Spleen (tissue), 11 donors: ENCODE data around the gene SLC7A14. TPM values are rescaled to one million over a fixed set of nuclear protein-coding genes. Genes with fewer than 3 reads are reported as not detected.

Experiments used
- DNase-seq: peaks from one replicate; pipeline ENCODE4 v3.0.0-alpha.2; 2020
- H3K27ac ChIP-seq, 8 donors: fragments of 200-600 bp; sonication (generic) in 7 of 8; 1 replicate in 4 of 8; 2 replicates in 4 of 8; pipeline versions ENCODE4 v1.5.0 to v1.8.0; 2016 to 2021; ENCODE audit warnings: inconsistent platforms in 4 of 8, mild to moderate bottlenecking in 4 of 8, moderate library complexity in 1 of 8
- H3K27me3 ChIP-seq, 7 donors: fragments of 200-600 bp; sonication (generic) in 6 of 7; replicated peaks in 1 of 7; 1 replicate in 4 of 7; 2 replicates in 3 of 7; pipeline versions ENCODE4 v1.5.0 to v1.8.0; 2016 to 2021; ENCODE audit warnings: inconsistent platforms in 3 of 7, mild to moderate bottlenecking in 1 of 7
- H3K36me3 ChIP-seq, 6 donors: fragments of 200-600 bp; sonication (generic) in 5 of 6; 1 replicate in 4 of 6; 2 replicates in 2 of 6; pipeline versions ENCODE4 v1.5.0 to v1.8.0; 2016 to 2021; ENCODE audit warnings: inconsistent platforms in 2 of 6
- H3K4me1 ChIP-seq, 6 donors: fragments of 200-600 bp; sonication (generic) in 5 of 6; 1 replicate in 3 of 6; 2 replicates in 3 of 6; pipeline versions ENCODE4 v1.5.0 to v1.8.0; 2016 to 2021; ENCODE audit warnings: inconsistent platforms in 3 of 6
- H3K4me3 ChIP-seq, 8 donors: fragments of 200-600 bp; sonication (generic) in 7 of 8; 1 replicate in 4 of 8; 2 replicates in 4 of 8; pipeline versions ENCODE4 v1.5.0 to v1.8.0; 2016 to 2021; ENCODE audit warnings: inconsistent platforms in 4 of 8, mild to moderate bottlenecking in 4 of 8, moderate library complexity in 2 of 8
- H3K9me3 ChIP-seq, 8 donors: fragments of 200-600 bp; sonication (generic) in 7 of 8; 1 replicate in 4 of 8; 2 replicates in 4 of 8; pipeline versions ENCODE4 v1.5.0 to v1.8.0; 2016 to 2021; ENCODE audit warnings: inconsistent platforms in 4 of 8
- CTCF ChIP-seq, 11 experiments: fragments of 200-600 bp in 7 of 11; fragments of 450-650 bp in 4 of 11; sonication (generic) in 4 of 11; IDR thresholded peaks in 8 of 11; conservative IDR thresholded peaks in 3 of 11; 1 replicate in 7 of 11; 2 replicates in 4 of 11; pipeline versions ENCODE4 v1.4.0 to v1.8.0; 2016 to 2021; ENCODE audit warnings: antibody characterized with exemption in 11 of 11, inconsistent platforms in 4 of 11, mild to moderate bottlenecking in 1 of 11
- POLR2A ChIP-seq, 3 donors: fragments of 450-650 bp; IDR thresholded peaks; one replicate each; pipeline ENCODE4 v1.5.1; 2017; ENCODE audit warnings: antibody characterized with exemption in 3 of 3, mild to moderate bottlenecking in 1 of 3
- POLR2AphosphoS5 ChIP-seq, 3 donors: sonication (generic); formaldehyde crosslinking; IDR thresholded peaks; one replicate each; pipeline ENCODE4 v1.5.1; 2017; ENCODE audit warnings: antibody characterized with exemption in 3 of 3
- WGBS, 5 donors: extraction: QIAGEN DNeasy Blood & Tissue Kit in 3 of 5; methylation state at CpG; one replicate each; pipeline versions ENCODE4 v1.1.5 to v1.1.7; 2013 to 2018; 5-methylcytosine and 5-hydroxymethylcytosine counted together
- intact Hi-C: fragments of 100-400 bp; cut with DNase I; formaldehyde crosslinking; loops from one replicate; pipeline ENCODE4 v1.15.0; 2023; ENCODE audit warnings: low total_unique reads
- polyA plus RNA-seq, 3 donors: library from polyadenylated mRNA; stranded (reverse); fragments of 200-250 nt; gene quantifications; one replicate each; pipeline ENCODE4 v1.2.1, GENCODE V29; 2013
- total RNA-seq, 7 donors: library from RNA; depleted of rRNA in 3 of 7; stranded (reverse); fragments of >200 nt in 3 of 7; fragmentation: NEBNext Ultra II Directional in 4 of 7; extraction: Animal tissue kit (Norgen Biotek cat#: 25700) in 4 of 7; gene quantifications; one replicate each; pipeline versions ENCODE4 v1.1.0 to v1.2.1, GENCODE V29; 2016 to 2021
- donor health status: healthy with polysubstance abuse.
- donor health status: DM: no; HTN: no; CAD: no; lungs with moderate emphysema.
- donor health status: DM: no; HTN: no; CAD: no.
- donor health status: Bipolar disorder and iron deficiency.
- donor health status: healthy.
- donor health status: DM: no; HTN: no; CAD: no.
- donor health status: DM: yes; HTN: yes; CAD: no.

Gene SLC7A14
- total and polyA plus RNA-seq, 10 donors = under 0.01 TPM; not detected in 9

DNA sequence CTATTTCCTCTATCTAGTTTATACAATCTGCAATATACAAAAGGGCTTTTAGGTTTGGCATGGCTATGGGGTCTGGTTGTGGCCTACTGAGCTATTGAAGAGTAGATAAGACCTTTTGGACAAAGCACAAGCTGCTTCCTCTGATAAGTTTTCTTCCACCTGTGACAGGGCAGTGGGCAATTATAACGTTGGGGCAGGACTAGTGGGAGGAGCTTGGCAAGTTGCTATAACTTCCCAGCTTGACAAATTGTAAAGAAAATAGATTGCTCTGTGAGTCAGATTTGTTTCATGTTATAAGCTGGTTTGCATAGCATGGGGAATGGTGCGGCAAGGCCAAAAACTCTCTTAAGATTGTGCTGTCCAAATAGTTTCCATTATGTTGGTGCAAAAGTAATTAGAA lies 64.9 kb downstream of the SLC7A14 start:
- no peak for DNase-seq
- Histone ChIP-seq H3K36me3 (no peaks in the 10 kb centered on the region), H3K4me3 (no peak overlapping the region), H3K27ac (no peak overlapping the region), H3K27me3 (peaks cover 0 to 3% (median 0%) of the 10 kb centered on the region in 7 donors), H3K4me1 (peaks cover 0 to 3% (median 0%) of the 10 kb centered on the region in 6 donors), H3K9me3 (no peaks in the 10 kb centered on the region)
- TF ChIP-seq CTCF (IDR thresholded peaks at IDR 0.05 in 8 of 11, conservative IDR thresholded peaks at IDR 0.05 in 3 of 11) = no peak
- no peak for TF ChIP-seq POLR2A (IDR thresholded peaks at IDR 0.05)
- TF ChIP-seq POLR2AphosphoS5 (IDR thresholded peaks at IDR 0.05) = no peak
- intact Hi-C loops = no loop called here
- WGBS, 5 donors = 48 to 53% (median 49%) methylated on average over 2 of the region's 2 CpGs

- Histone ChIP-seq H3K27me3 (peaks cover 0 to 10% (median 0%) of the 10 kb centered on the region in 7 donors), H3K9me3 (no peaks in the 10 kb centered on the region), H3K4me1 (peaks cover 0 to 3% (median 0%) of the 10 kb centered on the region in 6 donors), H3K27ac (no peak overlapping the region), H3K4me3 (no peak overlapping the region), H3K36me3 (no peaks in the 10 kb centered on the region)
- intact Hi-C loops = no loop called here
- 66 to 87% (median 71%) methylated on average over 3 of the region's 3 CpGs for WGBS, 5 donors
- no peak for TF ChIP-seq CTCF (IDR thresholded peaks at IDR 0.05 in 8 of 11, conservative IDR thresholded peaks at IDR 0.05 in 3 of 11)
- no peak for TF ChIP-seq POLR2AphosphoS5 (IDR thresholded peaks at IDR 0.05)
- TF ChIP-seq POLR2A (IDR thresholded peaks at IDR 0.05) = no peak
- DNase-seq = no peak
These were observed 68.5 kb downstream of the SLC7A14 start for GRCh38 chr3:170517242-170517945.

- 71 to 83% (median 78%) methylated on average over 2 of the region's 2 CpGs for WGBS, 5 donors
- intact Hi-C loops = no loop called here
- DNase-seq = no peak
- no peak overlapping the region for H3K27ac ChIP-seq
- peaks cover 0 to 3% (median 0%) of the 10 kb centered on the region in 6 donors for H3K4me1 ChIP-seq
- no peaks in the 10 kb centered on the region for H3K36me3 ChIP-seq
- H3K9me3 ChIP-seq = no peaks in the 10 kb centered on the region
- TF ChIP-seq POLR2AphosphoS5 (IDR thresholded peaks at IDR 0.05) = no peak
- TF ChIP-seq POLR2A (IDR thresholded peaks at IDR 0.05) = no peak
- no peak for TF ChIP-seq CTCF (IDR thresholded peaks at IDR 0.05 in 8 of 11, conservative IDR thresholded peaks at IDR 0.05 in 3 of 11)
- no peak overlapping the region for H3K4me3 ChIP-seq
- peaks cover 0 to 10% (median 0%) of the 10 kb centered on the region in 7 donors for H3K27me3 ChIP-seq
These were observed 72.2 kb downstream of the SLC7A14 start for GRCh38 chr3:170513642-170514041.

- intact Hi-C loops = no loop called here
- H3K27me3 ChIP-seq = peaks cover 0 to 6% (median 0%) of the 10 kb centered on the region in 7 donors
- no peak overlapping the region for H3K4me3 ChIP-seq
- WGBS, 5 donors = 84 to 89% (median 89%) methylated on average over 4 of the region's 4 CpGs
- H3K4me1 ChIP-seq = no peaks in the 10 kb centered on the region
- no peak for TF ChIP-seq POLR2AphosphoS5 (IDR thresholded peaks at IDR 0.05)
- no peak for DNase-seq
- H3K36me3 ChIP-seq = no peaks in the 10 kb centered on the region
- no peak overlapping the region for H3K27ac ChIP-seq
- no peaks in the 10 kb centered on the region for H3K9me3 ChIP-seq
These were observed 74.5 kb downstream of the SLC7A14 start for GRCh38 chr3:170511371-170511770.
